ENCODE data around the gene PLEKHF1. TPM values are rescaled to one million over a fixed set of nuclear protein-coding genes. Genes with fewer than 3 reads are reported as not detected.

Gene PLEKHF1
- total and polyA plus RNA-seq, 2 of the 13 experiments (the other 11 are each of a cell fraction or from before 2014, with no cell fraction given) = 2.9 to 3.8 TPM

GRCh38 chr19:29678484-29679106, 13.3 kb downstream of the PLEKHF1 start (continued):
- TF ChIP-seq ZHX1 (CRISPR knock-in tag; IDR thresholded peaks at IDR 0.05; ENCODE audit: low read depth) (no peak), ZNF20 (CRISPR knock-in tag; IDR thresholded peaks at IDR 0.05) (no peak), TBP (CRISPR knock-in tag; IDR thresholded peaks at IDR 0.05) (no peak), NRL (CRISPR knock-in tag; IDR thresholded peaks at IDR 0.05; ENCODE audit: borderline replicate concordance) (no peak), ZNF766 (CRISPR knock-in tag; IDR thresholded peaks at IDR 0.05; ENCODE audit: borderline replicate concordance) (no peak), MTA1 (CRISPR knock-in tag; IDR thresholded peaks at IDR 0.05; ENCODE audit: borderline replicate concordance) (peak; percentile 27; the same call in 1 of the 2 replicates), PAF1 (CRISPR knock-in tag; IDR thresholded peaks at IDR 0.05) (no peak), CEBPB (IDR thresholded peaks at IDR 0.05; ENCODE audit: borderline replicate concordance, low read depth, low read length) (no peak), ZNF317 (CRISPR knock-in tag; IDR thresholded peaks at IDR 0.05) (no peak), ZNF878 (CRISPR knock-in tag; IDR thresholded peaks at IDR 0.05) (no peak), MYC (CRISPR knock-in tag; IDR thresholded peaks at IDR 0.05; ENCODE audit: borderline replicate concordance) (peak; percentile 43; the same call in 1 of the 2 replicates), ZNF687 (CRISPR knock-in tag; IDR thresholded peaks at IDR 0.05) (peak; percentile 84), NFKB2 (CRISPR knock-in tag; IDR thresholded peaks at IDR 0.05; ENCODE audit: borderline replicate concordance) (no peak), ZNF768 (CRISPR knock-in tag; IDR thresholded peaks at IDR 0.05) (0 out of 2 replicates have a peak, but pooled peaks have one; percentile 12), NR2F1 (CRISPR knock-in tag; IDR thresholded peaks at IDR 0.05) (peak in 1 of 2 experiments; percentile 25; a peak in 1 of 4 replicates), ZNF496 (CRISPR knock-in tag; IDR thresholded peaks at IDR 0.05; ENCODE audit: insufficient replicate concordance) (no peak), ZNF292 (CRISPR knock-in tag; IDR thresholded peaks at IDR 0.05; ENCODE audit: borderline replicate concordance, low read depth) (0 out of 2 replicates have a peak, but pooled peaks have one; percentile 74), ADNP (CRISPR knock-in tag; IDR thresholded peaks at IDR 0.05) (no peak), FOXA1 (IDR thresholded peaks at IDR 0.05) (no peak), FOXA1 (CRISPR knock-in tag; IDR thresholded peaks at IDR 0.05) (no peak), GPN1 (CRISPR knock-in tag; IDR thresholded peaks at IDR 0.05; ENCODE audit: borderline replicate concordance) (no peak), JDP2 (CRISPR knock-in tag; IDR thresholded peaks at IDR 0.05; ENCODE audit: borderline replicate concordance) (no peak), ZNF772 (CRISPR knock-in tag; IDR thresholded peaks at IDR 0.05) (no peak), ZFX (CRISPR knock-in tag; IDR thresholded peaks at IDR 0.05; ENCODE audit: low read depth) (peak; percentile 70), HOXA7 (CRISPR knock-in tag; IDR thresholded peaks at IDR 0.05) (no peak)
